Measurements from ENCODE around the gene KRTAP6-1.

The KRTAP6-1 gene

GRCh38 chr21:30577766-30578165 is 36.0 kb downstream of the KRTAP6-1 start:
- no peak for DNase-seq (ENCODE audit: low spot score)

GRCh38 chr21:30567617-30568016 is 46.1 kb downstream of the KRTAP6-1 start:
- DNase-seq (ENCODE audit: low spot score) = no peak

GRCh38 chr21:30563630-30564029 is 50.1 kb downstream of the KRTAP6-1 start:
- DNase-seq (ENCODE audit: low spot score) = no peak
